Osteocyte (in vitro differentiated cells): Measurements from ENCODE around the gene STXBP2. TPM values are rescaled to one million over a fixed set of nuclear protein-coding genes. Genes with fewer than 3 reads are reported as not detected.

Experiments used
- DNase-seq: peaks from one replicate; pipeline ENCODE4 v3.0.0; 2021; ENCODE audit warnings: mixed read lengths; ENCODE audit not compliant: unreplicated experiment; ENCODE audit errors: extremely low spot score
- H3K27ac Mint-ChIP-seq: one replicate; pipeline ENCODE4 v1.8.0; 2021; ENCODE audit warnings: mild to moderate bottlenecking, mixed read lengths; ENCODE audit not compliant: unreplicated experiment
- H3K27me3 Mint-ChIP-seq: one replicate; pipeline ENCODE4 v1.8.0; 2021; ENCODE audit warnings: mixed read lengths; ENCODE audit not compliant: unreplicated experiment
- H3K36me3 Mint-ChIP-seq: one replicate; pipeline ENCODE4 v1.8.0; 2021; ENCODE audit warnings: mixed read lengths; ENCODE audit not compliant: unreplicated experiment
- H3K4me1 Mint-ChIP-seq: one replicate; pipeline ENCODE4 v1.8.0; 2021; ENCODE audit warnings: mixed read lengths; ENCODE audit not compliant: unreplicated experiment
- H3K4me3 Mint-ChIP-seq: one replicate; pipeline ENCODE4 v1.8.0; 2021; ENCODE audit warnings: mild to moderate bottlenecking, moderate library complexity, mixed read lengths; ENCODE audit not compliant: unreplicated experiment
- H3K9me3 Mint-ChIP-seq: one replicate; pipeline ENCODE4 v1.8.0; 2021; ENCODE audit warnings: mixed read lengths; ENCODE audit not compliant: unreplicated experiment
- total RNA-seq: library from RNA; stranded (reverse); gene quantifications from 2 replicates; pipeline ENCODE4 v1.2.1, GENCODE V29; 2021
- TF ChIP-seq, protein P1 (sequence below): fragments of 200-600 bp; sonication (generic); IDR thresholded peaks from 2 replicates; pipeline ENCODE4 v1.5.0; 2021; ENCODE audit warnings: antibody characterized with exemption, mild to moderate bottlenecking, moderate library complexity

Gene STXBP2
- total RNA-seq, 1 donor from 2014 or later: 13.6 TPM

DNA sequence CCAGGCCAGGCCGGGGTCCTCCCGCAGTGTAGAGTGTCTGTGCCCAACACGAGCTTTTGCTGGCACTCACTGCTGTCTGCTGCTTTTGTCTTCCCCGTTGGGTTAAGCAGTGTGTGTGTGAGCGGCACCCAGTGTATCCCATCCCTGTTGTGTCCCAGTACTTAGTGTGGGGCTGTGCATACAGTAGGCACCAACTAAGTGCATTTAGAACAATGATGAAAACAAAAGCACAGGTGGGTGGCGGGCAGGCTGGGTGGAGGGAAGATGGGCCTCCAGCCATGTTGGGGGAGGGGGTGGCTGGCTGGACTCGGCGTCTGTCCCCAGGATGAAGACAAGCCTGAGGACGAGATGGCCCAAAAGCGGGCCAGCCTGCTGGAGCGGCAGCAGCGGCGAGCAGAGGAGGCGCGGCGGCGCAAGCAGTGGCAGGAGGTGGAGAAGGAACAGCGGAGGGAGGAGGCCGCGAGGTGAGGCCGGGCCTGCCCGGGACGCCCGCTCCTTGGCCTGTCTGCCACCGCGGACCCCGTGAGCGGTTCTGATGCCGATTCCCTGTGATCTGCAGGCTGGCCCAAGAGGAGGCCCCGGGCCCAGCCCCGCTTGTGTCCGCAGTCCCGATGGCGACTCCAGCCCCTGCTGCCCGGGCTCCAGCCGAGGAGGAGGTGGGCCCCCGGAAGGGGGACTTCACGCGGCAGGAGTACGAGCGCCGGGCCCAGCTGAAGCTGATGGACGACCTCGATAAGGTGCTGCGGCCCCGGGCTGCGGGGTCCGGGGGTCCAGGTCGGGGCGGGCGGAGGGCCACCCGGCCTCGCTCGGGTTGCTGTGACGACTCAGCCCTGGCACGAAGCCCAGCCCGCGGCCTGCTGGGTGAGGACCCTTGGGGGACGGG, 21.8 kb upstream of the STXBP2 start:
- DNase-seq: no peak
- TF ChIP-seq, protein P1, sequence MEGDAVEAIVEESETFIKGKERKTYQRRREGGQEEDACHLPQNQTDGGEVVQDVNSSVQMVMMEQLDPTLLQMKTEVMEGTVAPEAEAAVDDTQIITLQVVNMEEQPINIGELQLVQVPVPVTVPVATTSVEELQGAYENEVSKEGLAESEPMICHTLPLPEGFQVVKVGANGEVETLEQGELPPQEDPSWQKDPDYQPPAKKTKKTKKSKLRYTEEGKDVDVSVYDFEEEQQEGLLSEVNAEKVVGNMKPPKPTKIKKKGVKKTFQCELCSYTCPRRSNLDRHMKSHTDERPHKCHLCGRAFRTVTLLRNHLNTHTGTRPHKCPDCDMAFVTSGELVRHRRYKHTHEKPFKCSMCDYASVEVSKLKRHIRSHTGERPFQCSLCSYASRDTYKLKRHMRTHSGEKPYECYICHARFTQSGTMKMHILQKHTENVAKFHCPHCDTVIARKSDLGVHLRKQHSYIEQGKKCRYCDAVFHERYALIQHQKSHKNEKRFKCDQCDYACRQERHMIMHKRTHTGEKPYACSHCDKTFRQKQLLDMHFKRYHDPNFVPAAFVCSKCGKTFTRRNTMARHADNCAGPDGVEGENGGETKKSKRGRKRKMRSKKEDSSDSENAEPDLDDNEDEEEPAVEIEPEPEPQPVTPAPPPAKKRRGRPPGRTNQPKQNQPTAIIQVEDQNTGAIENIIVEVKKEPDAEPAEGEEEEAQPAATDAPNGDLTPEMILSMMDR: no peak
- Mint-ChIP-seq H3K4me1 (no peaks in the 10 kb centered on the region), H3K27ac (no peak overlapping the region), H3K27me3 (no peaks in the 10 kb centered on the region), H3K4me3 (no peak overlapping the region), H3K36me3 (peaks cover 12% of the 10 kb centered on the region), H3K9me3 (no peaks in the 10 kb centered on the region)

DNA sequence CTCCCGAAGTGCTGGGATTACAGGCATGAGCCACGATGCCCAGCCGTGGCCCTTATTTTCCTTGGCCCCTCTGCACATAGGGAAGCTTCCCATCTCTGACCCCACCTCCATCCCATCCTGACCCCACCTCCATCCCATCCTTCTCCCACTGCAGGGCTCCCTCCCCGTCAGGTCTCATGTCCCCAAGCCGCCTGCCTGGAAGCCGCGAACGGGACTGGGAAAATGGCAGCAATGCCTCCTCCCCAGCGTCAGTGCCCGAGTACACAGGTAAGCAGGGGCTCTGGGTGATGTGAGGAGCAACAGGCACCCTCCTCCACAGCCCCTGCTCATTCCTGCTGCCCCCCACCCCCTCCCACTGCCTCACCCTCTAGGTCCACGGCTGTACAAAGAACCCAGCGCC, 19.7 kb upstream of the STXBP2 start:
- no peaks in the 10 kb centered on the region for H3K27me3 Mint-ChIP-seq
- TF ChIP-seq, protein P1: no peak
- no peak for DNase-seq
- H3K4me3 Mint-ChIP-seq: no peak overlapping the region
- no peaks in the 10 kb centered on the region for H3K9me3 Mint-ChIP-seq
- no peak overlapping the region for H3K27ac Mint-ChIP-seq
- H3K4me1 Mint-ChIP-seq: no peaks in the 10 kb centered on the region
- peaks cover 19% of the 10 kb centered on the region for H3K36me3 Mint-ChIP-seq

DNA sequence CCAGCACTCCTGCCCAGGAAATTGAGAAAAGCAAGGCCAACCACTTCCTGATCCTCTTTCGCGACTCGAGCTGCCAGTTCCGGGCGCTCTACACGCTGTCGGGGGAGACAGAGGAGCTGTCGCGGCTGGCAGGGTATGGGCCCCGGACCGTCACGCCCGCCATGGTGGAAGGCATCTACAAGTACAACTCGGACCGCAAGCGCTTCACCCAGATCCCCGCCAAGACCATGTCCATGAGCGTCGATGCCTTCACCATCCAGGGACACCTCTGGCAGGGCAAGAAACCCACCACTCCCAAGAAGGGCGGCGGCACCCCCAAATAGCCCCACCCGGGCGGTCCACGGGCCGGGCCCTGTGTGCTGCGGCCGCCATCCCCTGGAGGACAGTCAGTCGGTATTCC, 19.2 kb upstream of the STXBP2 start:
- H3K9me3 Mint-ChIP-seq: no peaks in the 10 kb centered on the region
- no peaks in the 10 kb centered on the region for H3K4me1 Mint-ChIP-seq
- H3K36me3 Mint-ChIP-seq: peaks cover 20% of the 10 kb centered on the region
- no peak overlapping the region for H3K27ac Mint-ChIP-seq
- no peak for DNase-seq
- H3K27me3 Mint-ChIP-seq: no peaks in the 10 kb centered on the region
- TF ChIP-seq, protein P1: no peak
- no peak overlapping the region for H3K4me3 Mint-ChIP-seq

DNA sequence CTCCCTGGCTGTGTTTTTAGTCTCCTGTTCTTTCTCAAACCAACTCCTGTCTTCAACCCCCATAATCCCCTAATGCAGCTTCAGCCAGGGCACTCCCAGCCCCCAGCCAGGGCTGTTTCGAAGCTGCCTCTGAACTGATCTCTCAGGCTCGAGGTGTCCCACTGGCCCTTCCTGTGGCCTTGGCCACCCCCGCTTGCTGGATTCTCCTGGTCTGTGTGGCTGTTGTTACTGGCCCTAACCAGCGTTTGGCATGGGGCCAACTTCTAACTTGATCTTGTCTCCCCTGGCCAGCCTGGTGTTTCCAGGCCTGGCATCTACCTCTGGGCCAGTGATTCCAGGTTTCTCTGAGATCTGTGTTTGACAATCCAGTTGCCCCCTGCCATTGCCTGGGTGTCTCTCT, 18.6 kb upstream of the STXBP2 start:
- H3K4me1 Mint-ChIP-seq: no peaks in the 10 kb centered on the region
- TF ChIP-seq, protein P1: no peak
- peaks cover 26% of the 10 kb centered on the region for H3K36me3 Mint-ChIP-seq
- no peaks in the 10 kb centered on the region for H3K9me3 Mint-ChIP-seq
- H3K4me3 Mint-ChIP-seq: no peak overlapping the region
- no peak overlapping the region for H3K27ac Mint-ChIP-seq
- DNase-seq: no peak
- no peaks in the 10 kb centered on the region for H3K27me3 Mint-ChIP-seq

DNA sequence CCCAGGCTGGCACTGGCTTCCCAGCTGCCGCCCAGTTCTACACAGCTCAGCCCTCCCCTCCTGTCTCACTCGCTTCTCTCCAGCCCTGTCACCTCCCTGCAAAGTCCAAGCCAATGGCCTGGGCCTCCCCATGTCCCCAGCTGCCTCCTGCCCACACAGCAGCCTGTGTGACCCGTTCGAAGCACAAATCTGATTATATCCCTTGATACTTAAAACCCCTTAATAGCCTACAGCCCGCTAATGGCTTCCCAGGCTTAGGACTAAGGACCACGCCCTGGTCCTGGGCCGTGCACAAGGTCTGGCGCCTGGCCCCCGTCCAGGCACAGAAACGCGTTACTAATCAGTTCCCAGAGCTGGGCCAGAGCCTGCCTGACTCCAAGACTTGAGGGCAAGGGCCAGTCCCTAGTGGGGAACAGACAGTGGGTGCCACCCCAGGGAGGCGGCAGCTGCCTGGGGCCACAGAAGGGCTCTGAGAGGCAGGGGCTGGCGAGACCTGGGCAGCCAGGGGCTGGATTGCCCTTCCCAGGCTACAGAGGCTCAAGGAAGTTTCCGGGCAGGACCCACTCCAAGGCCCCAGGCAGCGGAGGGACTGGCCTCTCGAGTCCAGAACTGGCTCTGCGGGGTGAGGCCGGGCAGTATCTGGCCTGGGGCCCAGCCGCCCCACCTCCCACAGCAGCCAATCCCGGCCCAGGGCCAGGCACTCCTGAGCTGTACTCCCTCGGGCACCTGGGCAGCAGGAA, 18.0 kb upstream of the STXBP2 start:
- no peaks in the 10 kb centered on the region for H3K9me3 Mint-ChIP-seq
- no peak overlapping the region for H3K4me3 Mint-ChIP-seq
- peaks cover 26% of the 10 kb centered on the region for H3K36me3 Mint-ChIP-seq
- TF ChIP-seq, protein P1: no peak
- H3K4me1 Mint-ChIP-seq: no peaks in the 10 kb centered on the region
- no peak for DNase-seq
- no peak overlapping the region for H3K27ac Mint-ChIP-seq
- no peaks in the 10 kb centered on the region for H3K27me3 Mint-ChIP-seq
